CD4-positive, alpha-beta T cell treated with Interleukin-6 at 100 ng/mL for 8 hours (primary cell): Measurements from ENCODE around the gene GORASP2.
"Not testable (repeated sequence)": the region's sequence is repeated elsewhere in the genome, so short reads cannot be mapped to it uniquely, and the experiment has no call there.

Experiments used
- DNase-seq: peaks from one replicate; pipeline ENCODE4 v3.0.0-alpha.2; 2020; ENCODE audit warnings: mixed read lengths, low spot score

GORASP2 gene

GRCh38 chr2:170928824-170929685, at the start of gene GORASP2:
GORASP2 (plus strand) TSS chr2:170929253; CDS start chr2:170929341, 88 bp downstream.
- DNase-seq: peak; percentile 99

- DNase-seq: no peak
Observed at GRCh38 chr2:170881840-170882239, 47.2 kb upstream of the GORASP2 start.

- no peak for DNase-seq
Observed at GRCh38 chr2:170882758-170883157, 46.3 kb upstream of the GORASP2 start.

GRCh38 chr2:170883683-170884082, 45.4 kb upstream of the GORASP2 start:
- DNase-seq: no peak

- DNase-seq: no peak
Observed at GRCh38 chr2:170885130-170885791, 43.8 kb upstream of the GORASP2 start.

DNA sequence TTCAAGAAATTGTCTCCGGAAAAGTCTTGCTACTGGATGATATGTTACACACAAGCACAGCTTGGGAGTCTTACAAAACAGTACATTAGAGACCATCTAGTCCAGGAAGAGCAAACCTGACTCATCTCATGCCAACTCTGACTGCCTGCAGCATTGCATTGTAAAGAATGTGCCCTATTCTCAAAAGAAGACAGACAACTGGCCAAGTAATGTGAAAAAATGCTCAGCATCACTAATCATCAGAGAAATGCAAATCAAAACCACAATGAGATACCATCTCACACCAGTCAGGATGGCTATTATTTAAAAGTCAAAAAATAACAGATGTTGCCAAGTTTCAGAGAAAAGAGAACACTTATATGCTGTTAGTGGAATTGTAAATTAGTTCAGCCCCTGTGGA, 42.7 kb upstream of the GORASP2 start:
- DNase-seq: no peak

GRCh38 chr2:170887496-170887895, 41.6 kb upstream of the GORASP2 start:
- no peak for DNase-seq

DNA sequence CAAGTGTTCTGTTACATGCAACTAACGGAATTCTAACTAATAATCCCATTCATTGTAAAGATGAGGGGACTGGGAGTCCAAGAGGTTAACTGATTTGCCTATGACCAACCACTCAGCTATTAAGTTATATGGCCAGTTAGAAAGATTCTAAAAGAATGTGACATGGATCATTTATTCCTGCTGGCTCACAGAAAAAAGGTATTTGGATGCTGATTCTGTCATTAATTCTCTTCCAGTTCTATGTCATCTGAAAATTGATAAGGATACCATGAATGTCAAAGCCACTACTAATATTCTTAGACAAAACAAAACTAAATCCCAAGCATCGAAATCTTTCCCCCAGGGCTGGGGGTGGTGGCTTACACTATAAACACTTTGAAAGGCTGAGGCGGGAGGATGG, 41.2 kb upstream of the GORASP2 start:
- no peak for DNase-seq

DNA sequence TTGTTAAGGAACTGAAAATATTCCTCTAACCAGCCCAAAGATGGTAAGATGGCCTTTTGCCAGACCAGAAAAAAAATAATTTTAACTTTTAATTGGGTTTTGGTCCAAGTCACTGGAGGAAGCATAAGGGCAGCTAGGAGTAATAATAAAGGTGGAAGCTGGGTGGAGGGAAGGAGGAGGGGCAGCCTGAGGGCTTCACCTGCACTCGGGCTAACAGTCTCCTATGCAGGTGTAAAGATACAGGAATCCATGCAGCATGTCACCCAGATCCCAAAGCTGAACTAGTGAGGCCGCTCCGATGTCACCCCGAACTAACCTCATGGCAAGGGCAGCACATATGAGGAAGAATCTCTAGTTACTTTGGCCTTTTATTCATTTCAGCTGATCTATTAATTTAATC, 37.2 kb upstream of the GORASP2 start:
- DNase-seq: no peak

DNA sequence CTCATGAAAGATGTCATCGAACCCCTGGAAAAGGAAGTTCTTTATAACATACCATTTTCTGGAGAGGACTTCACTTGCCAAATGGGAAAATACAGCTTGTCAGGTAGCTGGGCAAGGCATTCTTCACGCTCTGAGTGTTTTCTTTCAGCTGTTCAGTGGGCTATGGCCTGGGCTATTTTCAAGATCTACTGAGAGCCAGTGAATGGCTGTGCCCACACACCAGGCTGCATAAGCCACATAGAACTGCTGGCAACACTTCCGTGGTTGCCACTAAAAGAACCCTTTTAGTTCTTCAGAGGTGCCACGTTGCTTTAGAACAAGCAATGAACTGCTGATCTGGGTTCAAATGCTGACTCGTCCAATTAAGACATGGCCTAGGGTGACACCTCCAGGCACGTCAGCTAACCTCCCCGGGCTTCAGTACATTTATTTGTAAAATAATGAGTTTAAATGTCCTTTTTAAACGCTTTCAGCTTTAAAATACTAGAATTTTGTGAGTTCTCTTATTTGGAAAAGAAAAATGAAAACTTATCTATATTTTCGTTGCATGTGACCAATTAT, 36.6 kb upstream of the GORASP2 start:
- no peak for DNase-seq

GRCh38 chr2:170895023-170895757, 33.9 kb upstream of the GORASP2 start:
- no peak for DNase-seq

DNA sequence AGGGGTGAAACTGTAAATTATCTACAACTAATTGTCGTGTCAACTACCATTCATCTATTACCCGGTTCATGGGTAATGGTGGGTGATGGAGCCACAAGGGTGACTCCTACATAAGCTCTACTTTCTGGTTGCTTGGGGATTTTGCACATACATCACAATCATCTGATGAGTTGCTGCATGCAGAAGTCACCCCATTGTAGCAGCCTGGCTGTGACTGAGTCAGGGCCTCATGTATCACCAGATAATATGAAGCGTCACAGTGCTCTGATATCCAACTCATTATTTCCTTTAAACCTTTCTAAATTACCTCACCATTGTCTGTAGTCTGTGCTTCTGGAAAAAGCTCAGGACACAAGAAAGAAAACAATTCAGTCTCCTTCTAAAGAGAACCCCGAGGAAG, 32.4 kb upstream of the GORASP2 start:
- no peak for DNase-seq

DNA sequence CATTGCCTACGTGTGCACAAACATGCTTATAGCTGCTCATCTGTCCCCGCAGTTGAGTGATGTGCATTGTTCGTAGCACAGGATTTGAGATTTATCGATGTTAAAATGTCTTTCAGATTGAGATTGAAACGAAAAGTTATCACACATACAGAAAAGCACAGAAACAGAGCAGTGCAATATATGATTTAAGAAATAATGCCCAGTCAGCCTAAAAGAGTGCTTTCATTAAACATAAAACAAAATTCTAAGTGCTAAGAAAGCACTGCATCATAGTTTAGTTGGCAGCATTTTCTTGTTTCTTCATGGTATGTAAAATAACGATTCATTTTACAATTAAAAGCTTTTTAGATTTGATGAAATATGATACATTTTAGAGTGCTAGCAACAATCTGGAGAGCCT, 31.9 kb upstream of the GORASP2 start:
- DNase-seq: no peak

DNA sequence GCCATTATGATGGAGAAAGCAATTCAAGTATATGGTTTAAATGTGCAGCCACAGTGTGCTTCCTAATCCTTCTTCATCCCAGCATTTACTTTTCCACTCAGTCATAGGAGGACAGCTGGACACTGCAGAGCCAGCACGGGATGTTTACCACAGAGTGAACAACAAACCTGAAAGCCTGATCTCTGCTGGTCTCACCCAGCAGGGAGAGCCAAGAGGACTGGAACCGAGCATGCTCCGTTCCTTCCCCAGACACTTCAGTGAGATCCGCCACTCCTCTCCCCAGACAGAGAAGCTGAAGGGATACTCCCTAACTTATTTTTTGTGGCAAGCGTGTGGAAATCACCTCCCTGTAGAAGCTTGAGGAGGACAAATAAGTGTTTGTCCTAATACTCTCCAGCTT, 23.2 kb upstream of the GORASP2 start:
- DNase-seq: no peak

- DNase-seq: no peak
Observed at GRCh38 chr2:170911314-170911889, 17.7 kb upstream of the GORASP2 start.

DNA sequence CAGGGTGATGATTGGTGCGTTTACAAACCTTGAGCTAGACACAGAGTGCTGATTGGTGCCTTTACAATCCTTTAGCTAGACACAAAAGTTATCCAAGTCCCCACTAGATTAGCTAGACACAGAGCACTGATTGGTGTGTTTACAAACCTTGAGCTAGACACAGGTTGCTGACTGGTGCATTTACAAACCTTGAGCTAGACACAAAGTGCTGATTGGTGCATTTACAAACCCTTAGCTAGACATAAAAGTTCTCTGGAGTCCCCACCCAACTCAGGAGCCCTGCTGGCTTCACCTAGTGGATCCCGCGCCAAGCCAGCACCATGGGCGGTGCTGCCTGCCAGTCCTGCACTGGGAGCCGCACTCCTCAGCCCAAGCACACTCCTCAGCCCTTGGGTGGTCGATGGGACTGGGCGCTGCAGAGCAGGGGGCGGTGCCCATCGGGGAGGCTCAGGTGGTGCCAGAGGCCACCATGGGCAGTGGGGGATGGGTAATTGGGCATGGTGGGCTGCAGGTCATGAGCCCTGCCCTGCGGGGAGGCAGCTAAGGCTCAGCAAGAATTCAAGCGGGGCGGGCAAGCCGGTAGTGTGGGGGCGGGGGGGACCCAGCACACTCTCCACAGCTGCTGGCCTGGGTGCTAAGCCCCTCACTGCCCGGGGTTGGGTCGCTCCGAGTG, 13.9 kb upstream of the GORASP2 start:
- DNase-seq: not testable (repeated sequence)

- DNase-seq: no peak
Observed at GRCh38 chr2:170917219-170917913, 11.7 kb upstream of the GORASP2 start.

DNA sequence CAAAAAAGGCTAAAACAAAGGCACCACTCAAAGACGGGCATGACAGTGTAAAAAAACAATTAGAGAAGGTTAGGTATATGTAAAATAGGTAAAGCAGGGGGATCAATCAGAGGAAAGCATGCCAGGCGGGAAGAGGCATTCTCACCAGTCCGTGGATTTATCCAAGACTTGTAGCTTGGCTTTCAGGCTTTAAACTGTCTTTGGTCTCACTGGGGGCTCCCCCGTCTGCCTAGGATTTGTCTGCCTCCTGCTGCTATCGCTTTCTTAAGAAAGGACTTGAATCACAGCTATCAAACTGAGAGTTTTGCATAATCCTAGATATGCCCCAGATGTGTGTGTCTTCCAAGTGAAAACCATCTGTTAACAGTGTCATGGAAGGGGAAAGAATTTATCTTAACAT, 11.1 kb upstream of the GORASP2 start:
- DNase-seq: no peak

DNA sequence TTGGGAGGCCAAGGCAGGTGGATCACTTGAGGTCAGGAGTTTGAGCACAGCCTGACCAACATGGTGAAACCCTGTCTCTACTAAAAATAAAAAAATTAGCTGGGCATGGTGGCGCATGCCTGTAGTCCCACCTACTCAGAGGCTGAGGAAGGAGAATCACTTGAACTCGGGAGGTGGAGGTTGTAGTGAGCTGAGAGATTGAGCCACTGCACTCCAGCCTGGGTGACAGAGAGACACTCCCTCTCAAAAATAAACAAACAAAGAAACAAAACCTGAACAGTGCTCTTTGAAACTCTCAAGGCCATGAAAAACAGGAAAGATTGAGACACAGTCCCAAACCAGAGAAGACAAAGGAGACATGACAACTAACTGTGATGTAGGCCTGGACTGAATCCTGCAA, 7.2 kb upstream of the GORASP2 start:
- not testable (repeated sequence) for DNase-seq

GRCh38 chr2:170922634-170923494, 6.2 kb upstream of the GORASP2 start:
- DNase-seq: no peak
